Activated B cell treated with CpG ODN at 0.5 μM for 24 hours (primary cell): ENCODE data around the gene SLC35B1. TPM values are rescaled to one million over a fixed set of nuclear protein-coding genes. Genes with fewer than 3 reads are reported as not detected.

Experiments
- ATAC-seq: fragments of 200-7000 bp; cut with Tn5 transposase; one replicate; pipeline ENCODE4 v1.10.0; 2021; ENCODE audit warnings: low read depth, mild to moderate bottlenecking, moderate library complexity
- CTCF ChIA-PET: fragments of 350-600 bp; sonication (Branson Sonifier 250); formaldehyde crosslinking; loops from one replicate; lab custom pipeline; 2021; ENCODE audit warnings: antibody characterized with exemption; lab: Charles Lee
- POLR2A ChIA-PET: fragments of 350-600 bp; sonication (Branson Sonifier 250); formaldehyde crosslinking; loops from one replicate; lab custom pipeline; 2021; ENCODE audit warnings: antibody characterized with exemption; lab: Charles Lee
- DNase-seq: peaks from one replicate; pipeline ENCODE4 v3.0.0; 2022
- H3K27ac Mint-ChIP-seq: one replicate; pipeline ENCODE4 v1.8.0; 2020; ENCODE audit warnings: mixed read lengths
- H3K27me3 Mint-ChIP-seq: one replicate; pipeline ENCODE4 v1.8.0; 2021; ENCODE audit warnings: mixed read lengths
- H3K36me3 Mint-ChIP-seq: one replicate; pipeline ENCODE4 v1.8.0; 2021; ENCODE audit warnings: low read depth, mixed read lengths
- H3K4me1 Mint-ChIP-seq: one replicate; pipeline ENCODE4 v1.8.0; 2021; ENCODE audit warnings: mixed read lengths
- H3K4me3 Mint-ChIP-seq: one replicate; pipeline ENCODE4 v1.8.0; 2020; ENCODE audit warnings: mild to moderate bottlenecking, mixed read lengths
- H3K9me3 Mint-ChIP-seq: one replicate; pipeline ENCODE4 v1.8.0; 2020; ENCODE audit warnings: mixed read lengths
- intact Hi-C: fragments of 100-400 bp; cut with micrococcal nuclease; formaldehyde crosslinking; loops from one replicate; pipeline ENCODE4 v1.15.1; 2024
- total RNA-seq: library from RNA; stranded (reverse); gene quantifications from 2 replicates; pipeline ENCODE4 v1.2.3, GENCODE V29; 2022
- TF ChIP-seq, protein P1 (sequence below): fragments of 200-600 bp; IDR thresholded peaks from one replicate; pipeline ENCODE4 v1.8.0; 2022; ENCODE audit warnings: antibody characterized with exemption, mild to moderate bottlenecking

Gene SLC35B1
- total RNA-seq, 1 donor from 2014 or later: 53.8 TPM

GRCh38 chr17:49703557-49704277, 4.0 kb downstream of the SLC35B1 start:
- ATAC-seq (no peak), DNase-seq (no peak)
- intact Hi-C loops: no loop called here
- TF ChIP-seq, protein P1, sequence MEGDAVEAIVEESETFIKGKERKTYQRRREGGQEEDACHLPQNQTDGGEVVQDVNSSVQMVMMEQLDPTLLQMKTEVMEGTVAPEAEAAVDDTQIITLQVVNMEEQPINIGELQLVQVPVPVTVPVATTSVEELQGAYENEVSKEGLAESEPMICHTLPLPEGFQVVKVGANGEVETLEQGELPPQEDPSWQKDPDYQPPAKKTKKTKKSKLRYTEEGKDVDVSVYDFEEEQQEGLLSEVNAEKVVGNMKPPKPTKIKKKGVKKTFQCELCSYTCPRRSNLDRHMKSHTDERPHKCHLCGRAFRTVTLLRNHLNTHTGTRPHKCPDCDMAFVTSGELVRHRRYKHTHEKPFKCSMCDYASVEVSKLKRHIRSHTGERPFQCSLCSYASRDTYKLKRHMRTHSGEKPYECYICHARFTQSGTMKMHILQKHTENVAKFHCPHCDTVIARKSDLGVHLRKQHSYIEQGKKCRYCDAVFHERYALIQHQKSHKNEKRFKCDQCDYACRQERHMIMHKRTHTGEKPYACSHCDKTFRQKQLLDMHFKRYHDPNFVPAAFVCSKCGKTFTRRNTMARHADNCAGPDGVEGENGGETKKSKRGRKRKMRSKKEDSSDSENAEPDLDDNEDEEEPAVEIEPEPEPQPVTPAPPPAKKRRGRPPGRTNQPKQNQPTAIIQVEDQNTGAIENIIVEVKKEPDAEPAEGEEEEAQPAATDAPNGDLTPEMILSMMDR: no peak
- ChIA-PET POLR2A (interaction anchor here (0.9 kb wide), 1 partner anchor 60 kb away, joined by 3 read pairs; no protein-coding TSS in a partner anchor), CTCF (interaction anchor here (0.9 to 2.0 kb wide), 3 partner anchors 133 to 146 kb away, joined by 3 to 9 read pairs (median 6); no protein-coding TSS in a partner anchor)
- peaks cover 72% of the 10 kb centered on the region for H3K36me3 Mint-ChIP-seq
- no peak overlapping the region for H3K27ac Mint-ChIP-seq
- no peaks in the 10 kb centered on the region for H3K27me3 Mint-ChIP-seq
- peaks cover 32% of the 10 kb centered on the region for H3K4me1 Mint-ChIP-seq
- H3K9me3 Mint-ChIP-seq: no peaks in the 10 kb centered on the region
- no peak overlapping the region for H3K4me3 Mint-ChIP-seq

GRCh38 chr17:49700960-49701359, 6.8 kb downstream of the SLC35B1 start:
- intact Hi-C loops: no loop called here
- H3K4me1 Mint-ChIP-seq: peaks cover 16% of the 10 kb centered on the region
- no peaks in the 10 kb centered on the region for H3K27me3 Mint-ChIP-seq
- TF ChIP-seq, protein P1: no peak
- no peak for DNase-seq
- no peaks in the 10 kb centered on the region for H3K9me3 Mint-ChIP-seq
- no peak for ATAC-seq
- ChIA-PET CTCF (no interaction called here), POLR2A (no interaction called here)
- H3K27ac Mint-ChIP-seq: no peak overlapping the region
- H3K4me3 Mint-ChIP-seq: no peak overlapping the region
- peaks cover 62% of the 10 kb centered on the region for H3K36me3 Mint-ChIP-seq

- H3K4me1 Mint-ChIP-seq: peaks cover 16% of the 10 kb centered on the region
- ChIA-PET CTCF (interaction anchor here (7.1 kb wide), 1 partner anchor 131 kb away, joined by 65 read pairs; no protein-coding TSS in a partner anchor), POLR2A (interaction anchor here (0.8 to 1.1 kb wide), 2 partner anchors 23 to 130 kb away, joined by 3 to 11 read pairs; no protein-coding TSS in a partner anchor)
- H3K9me3 Mint-ChIP-seq: no peaks in the 10 kb centered on the region
- peak overlapping the region; percentile 8 for H3K27ac Mint-ChIP-seq
- intact Hi-C loops: no loop called here
- H3K36me3 Mint-ChIP-seq: peaks cover 53% of the 10 kb centered on the region
- TF ChIP-seq, protein P1: no peak
- no peak overlapping the region for H3K4me3 Mint-ChIP-seq
- no peaks in the 10 kb centered on the region for H3K27me3 Mint-ChIP-seq
- DNase-seq: no peak
- no peak for ATAC-seq
Measured at GRCh38 chr17:49699966-49700575, 7.7 kb downstream of the SLC35B1 start.

DNA sequence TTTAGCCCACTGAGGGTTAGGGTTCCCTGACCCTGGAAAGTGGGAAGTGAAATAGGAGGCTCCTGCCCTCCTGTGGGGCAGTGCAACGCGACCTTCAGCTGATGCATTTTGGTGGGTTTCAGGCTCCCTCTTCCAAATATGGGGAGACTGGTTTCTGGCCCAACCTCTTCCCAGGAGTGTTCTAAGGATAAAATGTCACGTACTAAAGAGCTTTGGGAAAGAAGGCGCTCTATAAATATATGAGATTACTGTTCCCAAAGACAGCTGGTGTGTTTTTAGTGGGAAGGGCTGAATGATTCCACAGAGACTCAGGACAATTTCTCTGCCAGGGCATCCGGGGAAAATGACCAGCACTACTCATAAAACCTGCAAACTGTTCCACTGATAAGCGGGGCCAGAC, 9.8 kb downstream of the SLC35B1 start:
- Mint-ChIP-seq H3K27ac (no peak overlapping the region), H3K9me3 (no peaks in the 10 kb centered on the region), H3K36me3 (peaks cover 34% of the 10 kb centered on the region), H3K4me3 (no peak overlapping the region), H3K27me3 (no peaks in the 10 kb centered on the region), H3K4me1 (peaks cover 18% of the 10 kb centered on the region)
- CTCF ChIA-PET: interaction anchor here (0.7 to 7.1 kb wide), 5 partner anchors 83 to 470 kb away, joined by 3 to 65 read pairs (median 55); partner anchors contain the start of gene NXPH3
- DNase-seq: no peak
- TF ChIP-seq, protein P1: no peak
- no peak for ATAC-seq
- intact Hi-C loops: no loop called here
- POLR2A ChIA-PET: interaction anchor here (1.3 kb wide), 1 partner anchor 9 kb away, joined by 3 read pairs; the partner anchor contains the start of gene SLC35B1
